HG03108 (cell line): ENCODE data around the gene XKR3.
"Not testable (repeated sequence)": the region's sequence is repeated elsewhere in the genome, so short reads cannot be mapped to it uniquely, and the experiment has no call there.

Experiments
- ATAC-seq: cut with Tn5 transposase; IDR thresholded peaks from one replicate; pipeline ENCODE4 v1.9.1; 2021; ENCODE audit warnings: moderate library complexity; ENCODE audit not compliant: unreplicated experiment

Gene XKR3

DNA sequence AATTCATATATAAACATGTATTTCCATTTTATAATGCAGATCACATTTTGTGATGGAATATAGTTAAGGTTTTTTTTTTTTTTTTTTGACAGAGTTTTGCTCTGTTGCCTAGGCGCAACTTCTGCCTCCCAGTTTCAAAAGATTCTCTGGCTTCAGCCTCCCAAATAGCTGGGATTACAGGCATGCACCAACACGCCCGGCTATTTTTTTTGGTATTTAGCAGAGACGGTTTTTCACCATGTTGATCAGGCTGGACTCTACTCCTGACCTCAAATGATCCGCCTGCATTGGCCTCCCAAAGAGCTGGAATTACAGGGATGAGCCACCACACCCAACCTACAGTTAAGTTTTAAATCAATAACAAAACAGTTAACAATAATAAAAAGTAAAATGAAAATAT, 18.8 kb downstream of the XKR3 start:
- no peak for ATAC-seq

- ATAC-seq = no peak
Observed at GRCh38 chr22:16804882-16805281, 20.3 kb downstream of the XKR3 start.

DNA sequence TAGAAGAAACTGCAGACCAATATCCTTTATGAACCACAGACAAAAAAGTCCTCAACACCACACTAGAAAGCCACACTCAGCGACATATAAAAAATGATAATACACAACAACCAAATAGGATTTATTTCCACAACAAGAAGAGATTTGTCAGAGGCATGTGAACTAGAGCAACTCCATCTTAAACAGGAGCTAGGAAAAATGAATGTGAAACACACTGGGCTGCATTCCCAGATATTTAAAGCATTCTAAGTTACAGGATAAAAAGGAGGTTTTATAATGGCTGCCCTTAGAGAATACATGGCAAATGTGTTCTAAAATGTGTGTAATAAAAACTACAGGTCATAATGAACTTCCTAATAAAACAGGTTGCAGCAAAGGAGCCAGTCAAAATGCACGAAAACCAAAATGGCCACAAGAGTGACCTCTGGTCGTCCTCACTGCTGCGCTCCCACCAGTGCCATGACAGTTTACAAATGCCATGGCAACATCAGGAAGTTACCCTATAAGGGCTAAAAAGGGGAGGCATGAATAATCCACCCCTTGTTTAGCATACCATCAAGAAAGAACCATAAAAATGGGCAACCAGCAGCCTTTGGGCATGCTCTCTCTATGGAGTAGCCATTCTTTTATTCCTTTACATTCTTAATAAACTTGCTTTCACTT, 21.8 kb downstream of the XKR3 start:
- no peak for ATAC-seq

DNA sequence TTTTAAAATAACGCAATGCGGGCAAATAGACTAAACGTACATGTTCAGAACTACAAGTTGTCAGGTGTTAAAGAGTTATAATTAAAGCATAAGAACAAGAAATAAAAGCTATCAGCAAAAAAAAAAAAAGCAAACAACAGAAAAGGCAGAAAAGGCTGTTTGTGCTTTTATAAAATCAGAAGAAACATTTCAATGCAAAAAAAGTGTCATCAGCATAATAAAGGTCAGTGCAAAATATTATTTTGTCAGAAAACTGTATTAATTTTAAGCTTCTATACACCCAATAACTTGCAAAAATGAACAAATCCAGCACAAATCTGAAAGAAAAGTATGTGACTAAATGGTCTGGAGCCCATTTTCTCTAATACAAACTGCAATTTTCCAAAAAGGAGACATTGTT, 23.6 kb downstream of the XKR3 start:
- ATAC-seq = no peak

- ATAC-seq = no peak
Observed at GRCh38 chr22:16801088-16801487, 24.1 kb downstream of the XKR3 start.

DNA sequence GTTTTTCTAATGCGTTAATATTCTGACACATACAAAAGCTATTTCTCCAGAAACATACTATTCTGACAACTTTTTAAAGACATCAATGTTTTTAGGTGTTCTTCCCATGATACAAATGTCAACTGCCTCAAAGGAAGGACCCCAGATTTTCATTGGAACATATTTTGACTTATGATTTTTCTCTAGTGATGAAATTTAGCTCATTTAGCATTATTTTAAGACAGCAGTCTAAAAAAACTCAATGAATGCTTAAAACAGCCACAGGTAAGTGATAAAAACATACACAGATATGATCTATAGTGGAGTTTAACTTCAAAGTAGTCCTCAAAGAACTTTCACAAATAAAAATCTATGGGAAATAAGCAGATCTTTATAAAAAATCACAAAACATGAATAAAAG, 24.9 kb downstream of the XKR3 start:
- ATAC-seq = no peak

GRCh38 chr22:16795504-16795903, 29.7 kb downstream of the XKR3 start:
- ATAC-seq = not testable (repeated sequence)

DNA sequence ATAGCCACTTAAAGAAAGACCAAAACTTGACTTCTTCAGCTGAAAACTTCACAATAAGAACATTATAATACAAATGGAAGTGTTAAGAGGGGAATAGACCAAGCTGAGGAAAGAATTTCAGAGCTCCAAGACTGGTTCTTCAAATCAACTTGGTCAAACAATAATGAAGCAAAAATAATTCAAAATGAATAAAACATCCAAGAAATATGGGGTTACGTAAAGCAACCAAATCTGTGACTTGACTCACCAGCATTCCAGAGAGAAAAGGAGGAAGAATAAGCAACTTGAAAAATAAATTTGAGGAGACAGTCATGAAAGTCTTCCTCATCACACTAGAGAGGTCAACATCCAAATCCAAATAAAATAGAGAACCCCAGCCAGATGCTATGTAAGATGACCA, 31.4 kb downstream of the XKR3 start:
- ATAC-seq = no peak

DNA sequence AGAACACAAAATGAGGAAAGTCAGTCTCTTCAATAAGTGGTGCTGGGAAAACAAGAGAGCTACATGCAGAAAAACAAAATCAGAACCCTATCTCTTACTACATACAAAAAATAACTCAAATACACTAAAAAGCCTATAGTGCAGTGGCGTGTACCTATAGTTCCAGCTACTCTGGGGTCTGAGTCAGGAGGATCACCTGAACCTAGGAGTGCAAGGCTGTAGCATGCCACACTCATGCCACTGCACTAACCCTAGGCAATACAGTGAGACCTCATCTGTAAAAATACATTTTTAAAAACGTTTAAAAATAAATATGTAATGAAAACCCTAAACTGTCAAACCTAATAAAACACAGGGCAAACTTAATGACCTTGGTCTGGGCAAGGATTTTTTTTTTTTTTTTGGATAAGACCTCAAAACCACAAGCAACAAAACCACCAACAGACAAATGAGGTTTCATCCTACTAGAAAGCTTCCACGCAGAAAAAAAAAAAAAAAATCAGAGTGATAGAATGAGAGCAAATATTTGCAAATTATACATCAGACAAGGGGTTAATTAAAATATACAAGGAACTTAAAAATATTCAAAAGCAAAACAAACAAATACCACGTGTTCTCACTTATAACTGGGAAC, 35.2 kb downstream of the XKR3 start:
- ATAC-seq = no peak

- ATAC-seq = no peak
Observed at GRCh38 chr22:16783930-16784354, 41.3 kb downstream of the XKR3 start.

- no peak for ATAC-seq
Observed at GRCh38 chr22:16783453-16783852, 41.8 kb downstream of the XKR3 start.

DNA sequence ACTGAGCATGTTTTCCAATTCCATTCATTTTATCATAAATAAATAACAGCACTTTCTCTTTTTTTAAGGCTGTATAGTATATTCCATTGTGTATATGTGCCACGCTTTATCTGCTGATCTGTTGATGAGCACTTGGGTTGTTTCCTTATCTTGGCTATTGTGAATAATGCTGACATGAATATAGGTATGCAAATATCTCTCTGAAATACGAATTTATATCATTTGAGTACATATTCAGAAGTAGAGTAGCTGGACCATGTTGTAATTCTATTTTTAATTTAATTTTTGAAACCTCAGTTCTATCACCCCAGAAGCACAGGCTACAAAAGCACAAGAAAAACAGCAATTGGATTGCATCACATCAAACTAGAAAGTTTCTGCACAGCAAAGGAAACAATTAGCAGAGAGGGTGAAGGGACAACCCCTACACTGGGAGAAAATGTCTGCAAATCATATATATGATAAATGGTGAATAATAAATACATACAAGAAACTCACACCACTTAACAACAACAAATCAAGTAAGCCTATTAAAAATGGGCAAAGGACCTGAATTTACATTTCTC, 43.4 kb downstream of the XKR3 start:
- no peak for ATAC-seq

GRCh38 chr22:16781074-16781763, 44.0 kb downstream of the XKR3 start:
- no peak for ATAC-seq

GRCh38 chr22:16777284-16777924, 47.8 kb downstream of the XKR3 start:
- no peak for ATAC-seq

DNA sequence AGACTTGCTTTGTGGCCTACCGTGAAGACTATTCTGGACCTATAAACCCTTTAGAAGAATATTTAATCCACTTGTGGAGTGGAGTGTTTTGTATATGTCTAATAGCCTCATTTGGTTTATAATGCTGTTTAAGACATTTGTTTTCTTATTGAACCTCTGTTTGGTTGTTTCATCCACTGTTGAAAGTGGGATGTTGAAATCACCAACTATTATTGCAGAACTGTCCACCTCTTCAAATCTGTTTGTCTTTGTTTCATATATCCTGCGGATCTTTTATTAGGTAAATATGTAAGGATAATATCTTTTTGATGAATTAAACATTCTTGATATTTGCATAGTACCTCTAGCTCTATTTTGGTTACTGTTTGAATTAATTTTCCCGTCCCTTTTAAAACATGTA, 49.1 kb downstream of the XKR3 start:
- ATAC-seq = no peak

DNA sequence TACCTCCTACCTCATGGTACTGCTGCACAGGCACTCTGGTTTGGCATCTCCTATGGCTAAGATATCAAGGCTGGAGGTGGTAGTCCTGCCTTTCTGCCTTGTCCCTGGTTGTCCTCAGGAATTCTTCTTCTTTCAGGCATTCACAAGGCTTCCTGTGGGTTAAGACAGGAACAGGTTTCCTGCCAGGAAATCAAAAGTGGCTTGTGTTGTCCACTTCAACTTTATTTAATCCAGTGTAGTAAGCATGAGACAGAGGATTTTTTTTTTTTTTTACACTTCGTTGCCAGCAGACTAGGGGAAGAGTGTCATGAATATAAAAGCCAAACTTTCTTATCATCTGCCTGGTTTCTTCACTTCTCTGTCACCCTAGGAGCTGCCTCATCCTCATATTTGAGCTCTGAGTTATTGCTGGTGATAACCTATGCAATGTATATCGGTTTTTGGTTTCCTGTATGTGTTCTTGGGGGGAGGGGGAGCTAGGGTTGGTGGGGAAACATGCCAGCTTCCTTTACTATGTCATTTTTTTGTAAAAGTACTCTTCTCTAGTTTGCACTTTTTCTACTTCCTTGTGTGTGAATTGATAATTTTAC, 50.2 kb downstream of the XKR3 start:
- no peak for ATAC-seq

DNA sequence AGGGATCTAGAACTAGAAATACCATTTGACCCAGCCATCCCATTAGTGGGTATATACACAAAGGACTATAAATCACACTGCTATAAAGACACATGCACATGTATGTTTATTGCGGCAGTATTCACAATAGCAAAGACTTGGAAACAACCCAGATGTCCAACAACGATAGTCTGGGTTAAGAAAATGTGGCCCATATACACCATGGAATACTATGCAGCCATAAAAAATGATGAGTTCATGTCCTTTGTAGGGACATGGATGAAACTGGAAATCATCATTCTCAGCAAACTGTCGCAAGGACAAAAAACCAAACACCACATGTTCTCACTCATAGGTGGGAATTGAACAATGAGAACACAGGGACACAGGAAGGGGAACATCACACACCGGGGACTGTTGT, 53.6 kb downstream of the XKR3 start:
- ATAC-seq = not testable (repeated sequence)

- not testable (repeated sequence) for ATAC-seq
Observed at GRCh38 chr22:16767927-16768326, 57.3 kb downstream of the XKR3 start.

DNA sequence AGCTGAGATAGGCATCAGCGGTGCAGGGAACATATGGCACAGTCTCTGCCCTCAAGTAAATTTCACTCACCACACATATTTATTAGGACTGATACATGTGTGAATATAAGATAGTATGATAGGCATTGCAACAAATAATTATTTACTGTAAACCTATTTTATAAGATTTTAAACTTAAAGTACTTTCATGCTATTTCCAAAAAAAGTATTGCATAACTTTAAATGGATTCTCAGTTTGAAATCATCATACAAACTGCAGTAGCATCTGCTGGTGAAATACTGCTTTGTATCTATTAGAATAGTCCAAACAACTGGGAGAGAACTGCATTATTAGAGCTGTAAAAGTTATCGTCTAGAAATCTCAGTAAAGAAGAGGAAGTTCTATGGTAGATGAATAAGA, 63.0 kb downstream of the XKR3 start:
- ATAC-seq = not testable (repeated sequence)

DNA sequence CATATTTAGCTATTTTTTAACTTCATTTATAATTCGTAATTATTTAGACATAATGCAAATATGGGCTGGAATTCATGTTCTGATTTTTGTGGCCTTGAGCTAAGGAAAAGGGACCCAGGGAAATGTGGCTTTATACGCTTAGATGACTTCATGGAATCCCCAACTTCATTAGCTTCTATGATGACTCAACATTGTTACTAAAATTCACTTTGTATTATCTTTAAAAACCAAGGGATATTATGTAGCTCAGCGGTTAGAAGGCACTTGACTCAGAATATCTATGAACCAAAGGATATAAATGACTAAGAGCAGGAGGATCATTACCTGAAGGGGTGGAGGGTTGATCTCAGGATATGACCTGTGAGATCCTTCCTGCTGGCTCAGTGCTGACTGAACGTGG, 64.8 kb downstream of the XKR3 start:
- not testable (repeated sequence) for ATAC-seq

DNA sequence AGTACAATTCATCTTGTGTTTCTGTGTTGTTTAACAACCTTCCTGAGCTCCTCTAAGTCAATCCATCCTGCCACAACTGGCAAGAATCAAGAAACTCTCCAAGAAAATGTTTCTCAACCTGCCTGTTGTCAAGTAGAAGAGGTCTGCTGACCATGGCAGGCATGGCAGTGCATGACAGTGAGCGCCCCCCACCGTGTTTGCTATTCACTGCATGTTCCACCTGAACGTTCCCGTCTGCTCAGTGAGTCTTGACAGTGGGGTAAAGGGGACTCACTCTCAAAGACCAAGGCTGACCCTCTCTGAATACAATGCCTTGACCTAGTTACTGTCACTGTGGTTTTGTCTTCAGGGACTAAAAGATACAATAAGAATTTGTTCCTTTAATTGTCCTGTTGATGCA, 75.9 kb downstream of the XKR3 start:
- not testable (repeated sequence) for ATAC-seq
